Measurements from ENCODE around the gene NAPB.
A peak's percentile ranks its signal among the peaks of the same experiment; 100 is the strongest.
"Not testable (repeated sequence)": the region's sequence is repeated elsewhere in the genome, so short reads cannot be mapped to it uniquely, and the experiment has no call there.

NAPB gene

DNA sequence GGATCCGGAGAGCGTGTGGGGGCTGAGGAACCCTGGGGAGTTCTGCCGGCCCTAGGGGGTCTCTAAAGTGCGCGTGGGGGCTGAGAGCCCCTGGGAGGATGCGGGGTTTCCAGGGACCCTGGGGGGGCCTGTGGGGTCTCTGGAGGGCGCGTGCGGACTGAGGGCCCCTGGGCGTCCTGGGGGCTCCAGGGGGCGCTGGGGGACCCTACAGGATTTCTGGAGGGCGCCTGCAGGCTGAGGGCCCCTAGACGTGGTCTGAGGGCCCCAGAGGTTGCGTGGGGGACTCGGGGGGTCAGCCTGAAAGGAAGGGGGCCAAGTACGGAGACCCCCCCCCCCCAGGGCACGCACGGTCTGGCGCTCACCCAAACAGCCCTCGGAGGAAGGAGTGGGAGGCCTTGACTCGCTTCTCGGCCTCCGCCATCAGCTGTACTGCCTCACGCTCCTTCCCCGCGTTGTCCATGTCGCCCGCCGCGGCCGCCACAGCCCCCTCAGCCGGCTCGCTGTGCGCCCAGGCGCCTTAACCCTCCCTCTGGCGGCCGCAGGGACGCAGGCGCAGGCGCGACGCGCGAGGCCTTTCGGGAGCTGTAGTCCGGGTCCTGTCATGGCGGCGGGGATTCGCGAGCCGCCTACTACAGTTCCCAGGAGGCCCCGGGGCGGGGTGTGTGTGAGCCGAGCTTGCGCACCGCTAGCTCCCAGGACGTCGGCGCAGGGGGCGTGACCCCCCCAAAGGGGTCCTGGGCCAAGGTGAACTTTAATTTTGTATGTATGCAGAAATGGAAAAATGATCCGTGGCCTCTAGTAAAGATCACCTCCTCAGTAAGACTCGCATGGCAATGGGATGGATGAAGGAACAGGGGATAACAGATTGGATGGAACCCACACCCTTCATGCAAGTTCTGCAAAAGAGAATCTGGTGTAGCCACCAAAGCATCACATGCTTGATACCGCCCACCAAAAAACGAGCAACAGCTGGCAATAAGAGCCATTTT is at the start of gene NAPB:
TSS of gene NAPB (minus strand) at position 546 of the 989 bp plus-strand sequence. CDS start at position 460, 86 bp downstream.
- DNase-seq = peak; percentile 90 to 91

GRCh38 chr20:23466961-23467360 is 45.7 kb upstream of the NAPB start:
- not testable (repeated sequence) for DNase-seq

DNA sequence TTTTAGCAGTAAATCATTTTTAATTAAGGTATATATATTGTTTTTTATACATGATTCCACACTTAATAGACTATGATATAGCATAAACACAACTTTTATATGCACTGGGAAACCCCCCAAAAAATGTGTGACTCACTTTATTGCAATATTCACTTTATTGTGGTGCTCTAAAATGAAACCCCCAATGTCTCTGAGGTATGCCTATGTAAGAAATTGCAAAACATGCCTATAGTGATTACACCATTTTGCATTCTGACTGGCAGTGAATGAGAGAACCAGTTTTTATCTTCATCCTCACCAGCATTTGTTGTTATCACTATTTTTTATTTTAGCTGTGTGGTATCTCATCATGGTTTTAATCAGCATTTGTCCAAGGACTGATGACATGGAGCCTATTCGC is 39.9 kb upstream of the NAPB start:
- DNase-seq = no peak

DNA sequence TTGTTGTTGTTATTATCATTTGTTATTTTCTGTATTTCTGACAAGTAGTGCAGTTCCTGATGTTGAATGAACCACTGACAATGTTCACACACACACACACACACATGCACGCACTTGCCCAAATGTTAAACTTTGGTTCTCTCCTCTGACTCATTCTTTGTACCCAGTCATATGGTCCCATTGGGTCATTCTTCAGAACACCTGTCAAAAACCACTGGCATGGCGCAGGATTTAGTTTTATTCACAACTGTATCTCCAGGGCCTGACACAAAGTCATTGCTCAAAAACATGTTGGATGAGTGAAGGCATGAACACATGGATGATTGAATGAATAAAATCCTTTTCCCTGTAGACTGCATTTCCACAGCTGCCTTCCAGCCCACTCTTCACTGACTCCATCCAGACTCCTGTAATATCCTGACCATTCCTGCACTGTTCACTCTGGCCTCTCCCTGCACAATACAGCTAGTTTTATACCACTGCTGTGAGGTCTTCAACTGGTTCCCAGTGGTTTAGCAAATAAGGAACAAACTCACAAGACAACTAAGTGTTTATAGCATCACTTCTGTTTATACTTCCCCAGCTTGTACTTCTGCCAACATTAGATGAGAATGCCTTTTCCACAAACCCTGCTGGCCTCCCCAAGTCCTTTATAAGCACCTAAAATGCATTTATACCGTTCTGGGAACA is 38.3 kb upstream of the NAPB start:
- DNase-seq = no peak

DNA sequence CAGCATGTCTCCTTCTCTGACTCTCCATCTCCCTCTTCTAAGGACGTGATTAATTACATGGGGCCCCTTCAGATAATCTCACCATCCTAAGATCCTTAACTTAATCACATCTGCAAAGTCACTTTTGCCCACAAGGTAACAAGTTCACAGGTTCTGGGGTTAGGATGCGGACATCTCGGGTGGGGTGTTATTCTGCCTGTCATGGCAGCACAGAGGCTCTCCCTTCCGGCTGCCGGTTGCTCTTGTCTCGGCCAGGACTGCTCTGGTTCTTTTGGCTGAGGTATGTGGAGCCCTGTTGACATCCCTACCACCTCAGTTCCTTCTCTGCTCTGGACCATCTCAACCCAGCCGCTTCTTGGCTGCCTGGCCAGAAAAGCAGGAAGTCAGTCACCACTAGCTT is 35.6 kb upstream of the NAPB start:
- no peak for DNase-seq

DNA sequence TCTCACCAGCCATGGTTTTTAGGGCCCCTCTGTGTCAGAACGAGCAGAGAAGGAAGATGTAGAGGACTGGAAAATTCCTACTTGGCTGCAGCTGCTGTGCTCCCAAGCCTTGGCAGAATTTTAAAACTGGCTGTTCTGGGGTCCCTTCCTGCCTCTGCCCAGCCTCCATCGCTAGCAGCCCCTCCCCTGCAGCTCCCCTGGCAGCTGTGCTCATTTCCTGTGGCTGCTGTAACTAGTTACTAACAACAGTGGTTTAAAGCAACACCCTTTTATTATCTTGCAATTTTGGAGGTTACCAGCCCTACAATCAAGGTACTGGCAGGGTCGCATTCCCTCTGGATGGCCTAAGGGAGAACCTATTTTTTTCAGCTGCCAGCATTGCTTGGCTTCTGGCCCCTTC is 35.1 kb upstream of the NAPB start:
- DNase-seq = no peak

- no peak for DNase-seq
Measured at GRCh38 chr20:23455639-23456038, 34.4 kb upstream of the NAPB start.

DNA sequence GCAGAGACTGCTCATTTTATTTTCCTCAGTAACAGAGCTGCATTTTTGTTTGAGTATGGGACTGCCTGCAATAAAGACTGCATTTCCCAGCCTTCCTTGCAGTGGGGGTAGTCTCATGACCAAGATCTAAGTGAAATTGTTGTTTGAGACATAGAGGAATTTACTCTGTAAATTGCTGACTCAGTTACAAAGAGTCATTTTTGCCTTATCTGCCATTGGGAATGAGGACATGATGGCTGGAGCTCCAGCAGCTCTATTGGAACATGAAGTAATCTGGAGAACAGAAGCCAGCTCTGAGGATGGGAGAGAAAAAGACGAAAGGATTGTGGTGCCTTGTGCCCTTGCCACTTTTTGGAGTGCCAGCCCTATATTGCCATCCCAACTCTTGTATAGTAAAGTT is 33.5 kb upstream of the NAPB start:
- no peak for DNase-seq

DNA sequence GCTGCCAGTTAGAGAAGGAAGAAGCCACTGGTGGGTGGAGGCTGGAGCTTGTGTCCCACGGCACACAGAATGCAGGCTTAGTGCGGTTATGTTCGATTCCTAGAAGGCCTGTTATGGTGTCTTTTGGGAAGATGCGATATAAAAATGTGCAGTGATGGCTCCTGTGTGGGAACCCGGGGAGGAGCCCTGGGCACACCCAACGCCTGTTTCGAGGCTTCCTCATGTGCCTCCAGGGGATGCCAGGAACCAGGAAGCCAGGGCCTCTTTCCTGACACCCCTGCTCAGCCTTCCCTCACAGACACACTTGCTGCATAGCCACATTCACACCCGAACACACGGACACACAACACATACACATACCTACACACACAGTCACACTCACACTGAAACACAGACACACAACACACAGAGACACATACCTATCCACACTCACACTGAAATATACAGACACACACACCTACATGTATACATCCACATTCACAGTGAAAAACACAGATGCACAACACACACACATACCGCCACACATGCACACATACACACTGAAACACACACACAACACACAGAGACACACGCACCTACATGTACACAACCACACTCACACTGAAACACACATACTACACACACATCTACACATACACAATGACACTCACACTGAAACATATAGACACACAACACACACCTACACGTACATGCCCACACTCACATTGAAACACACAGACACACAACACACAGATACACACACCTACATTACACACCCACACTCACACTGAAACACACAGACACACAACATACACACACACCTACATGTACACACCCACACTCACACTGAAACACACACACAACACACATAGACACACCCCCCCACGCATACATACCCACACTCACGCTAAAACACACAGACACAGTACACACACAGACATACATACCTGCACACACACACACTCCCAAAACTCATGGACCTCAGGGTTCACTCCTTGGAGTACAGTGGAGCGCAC is 32.6 kb upstream of the NAPB start:
- DNase-seq = no peak

- no peak for DNase-seq
Measured at GRCh38 chr20:23452776-23453175, 31.5 kb upstream of the NAPB start, which contains the start of gene CST11. Gene CST11 (minus strand): TSS chr20:23452876. CDS start chr20:23452811, 65 bp downstream.

DNA sequence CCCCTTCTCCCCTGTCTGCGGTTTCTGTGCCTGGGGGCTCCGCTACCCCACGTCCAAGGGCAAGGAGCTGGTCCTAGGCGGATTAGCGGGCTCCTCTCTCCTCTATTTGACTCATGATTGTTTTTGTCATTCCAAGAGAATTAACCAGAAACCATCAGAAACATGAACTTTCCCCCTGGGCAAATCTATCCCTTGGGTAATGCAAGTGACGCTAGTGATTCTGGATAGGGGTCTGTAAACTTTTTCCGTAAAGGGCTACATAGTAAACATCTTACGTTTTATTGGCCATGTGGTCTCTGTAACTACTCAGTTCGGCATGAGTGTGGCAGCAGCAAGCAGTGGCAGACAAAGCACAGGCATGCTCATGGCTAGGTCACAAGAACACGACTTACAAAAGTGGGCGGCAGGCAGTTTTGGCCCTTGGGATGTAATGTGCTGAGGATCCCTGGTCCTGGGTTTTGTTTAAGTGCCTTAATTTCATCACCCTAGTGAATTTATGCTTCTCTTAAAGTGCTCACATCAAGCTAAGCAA is 30.7 kb upstream of the NAPB start:
- no peak for DNase-seq

DNA sequence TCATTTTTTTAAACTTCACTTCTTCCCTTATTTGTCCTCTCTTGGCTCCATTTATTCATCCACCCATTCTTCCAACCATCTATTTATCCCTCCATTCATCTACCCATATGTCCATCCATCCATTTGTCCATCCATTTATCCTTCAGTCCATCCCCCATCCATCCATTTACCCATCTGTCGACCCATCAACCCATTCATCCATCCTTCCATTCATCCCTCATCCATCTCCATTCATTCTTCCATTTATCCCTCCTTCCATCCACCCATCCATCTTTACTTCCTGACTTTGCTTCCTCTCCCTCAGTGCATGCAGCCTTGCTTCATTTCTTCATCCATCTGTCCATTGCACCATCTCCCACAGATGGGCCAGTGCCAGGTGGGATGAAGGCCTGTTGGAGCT is 29.6 kb upstream of the NAPB start:
- DNase-seq = no peak

- no peak for DNase-seq
Measured at GRCh38 chr20:23449421-23449820, 28.1 kb upstream of the NAPB start.

GRCh38 chr20:23448167-23448566 is 26.9 kb upstream of the NAPB start:
- DNase-seq = no peak

DNA sequence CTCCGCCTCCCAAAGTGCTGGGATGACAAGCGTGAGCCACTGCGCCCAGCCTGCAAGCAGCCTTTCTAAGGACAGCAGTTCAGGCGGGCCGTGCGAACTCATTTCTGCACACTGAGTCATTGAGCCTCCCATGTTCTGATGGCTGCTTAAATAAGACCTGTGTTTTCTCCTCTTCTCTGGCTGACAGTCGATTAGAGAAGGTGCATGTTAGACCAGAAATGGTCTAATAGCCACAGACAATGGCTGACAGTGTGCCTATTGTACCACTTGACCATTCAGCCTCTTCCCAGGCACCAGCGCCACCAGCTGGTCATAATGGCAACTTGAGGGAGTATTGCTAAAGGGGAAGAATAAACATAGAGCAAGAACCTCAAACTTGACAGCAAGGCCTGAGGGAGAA is 25.2 kb upstream of the NAPB start:
- peak in 1 of 2 donors; percentile 7 for DNase-seq

DNA sequence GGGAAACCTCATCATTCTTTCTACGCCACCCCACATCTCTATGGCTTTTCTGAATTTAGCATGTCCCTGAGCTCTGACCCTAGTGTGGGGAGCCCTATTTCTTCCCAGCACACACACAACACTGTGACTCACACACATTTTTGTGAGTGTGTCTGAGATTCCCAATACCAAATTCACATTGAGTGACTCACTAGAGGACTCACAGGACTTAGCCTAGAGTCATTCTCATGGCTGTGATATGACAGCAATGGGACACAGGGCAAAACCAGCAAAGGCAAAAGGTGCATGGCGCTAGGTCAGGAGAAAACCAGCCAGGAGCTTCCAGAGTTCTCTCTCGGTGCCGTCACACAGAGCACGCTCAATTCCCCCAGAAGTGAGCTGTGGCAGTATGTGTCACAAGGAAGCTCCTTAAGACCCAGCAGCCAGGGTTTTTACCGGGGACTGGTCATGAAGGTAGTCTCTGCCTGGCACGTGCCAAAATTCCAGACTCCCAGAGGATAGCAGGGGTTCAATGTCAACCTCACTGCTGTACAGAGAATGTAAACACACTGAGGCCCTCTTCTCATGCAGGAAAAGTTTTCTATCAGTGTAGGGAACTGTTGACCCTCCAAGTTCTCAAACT is 24.4 kb upstream of the NAPB start:
- no peak for DNase-seq

GRCh38 chr20:23444859-23445258 is 23.6 kb upstream of the NAPB start:
- DNase-seq = no peak

DNA sequence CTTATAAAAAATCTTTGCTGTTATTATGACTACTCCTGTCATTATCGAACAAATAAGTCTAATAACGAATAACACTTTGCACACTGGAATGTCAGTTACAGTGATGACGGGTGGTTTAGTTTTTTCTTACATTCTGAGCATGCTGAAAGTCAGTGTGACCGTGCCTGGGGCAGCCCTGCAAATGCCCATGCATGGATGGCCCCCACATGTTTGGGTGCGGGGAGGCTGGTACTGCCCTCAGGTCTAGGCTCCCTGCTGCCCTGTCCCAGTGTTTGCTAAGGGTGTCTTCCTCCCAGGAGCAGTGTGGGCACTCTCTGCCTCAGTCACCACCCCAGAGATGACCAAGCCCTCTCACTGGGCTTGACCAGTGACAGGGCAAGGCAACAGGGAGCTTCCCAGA is 21.1 kb upstream of the NAPB start:
- no peak for DNase-seq

GRCh38 chr20:23441850-23442313 is 20.6 kb upstream of the NAPB start:
- DNase-seq = peak; percentile 38 to 57

- no peak for DNase-seq
Measured at GRCh38 chr20:23440004-23440403, 18.7 kb upstream of the NAPB start.

DNA sequence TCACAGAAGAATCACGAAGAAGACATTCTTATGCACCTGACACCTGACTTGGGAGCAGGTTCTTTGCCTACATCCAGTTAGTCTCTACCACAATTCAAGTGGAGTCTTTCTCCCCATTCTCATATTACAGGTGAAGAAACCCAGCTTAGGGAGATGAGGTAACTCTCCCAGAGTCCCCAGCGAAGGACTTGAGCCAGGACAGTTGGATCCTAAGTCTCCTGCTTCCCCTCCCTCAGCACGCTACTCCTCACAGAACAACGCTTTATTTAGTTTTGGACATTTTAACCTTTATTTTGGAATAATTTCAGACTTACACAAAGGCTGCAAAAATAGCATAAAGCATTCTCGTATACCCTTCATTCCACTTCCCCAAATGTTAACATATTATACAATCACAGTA is 17.4 kb upstream of the NAPB start:
- no peak for DNase-seq
